HS-5 (cell line): ENCODE measurements around the gene WDFY2.

Experiments
- DNase-seq: peaks from one replicate; pipeline ENCODE4 v3.0.0-alpha.2; 2012; ENCODE audit warnings: low read depth

WDFY2 gene

GRCh38 chr13:51740698-51741097, 156.4 kb downstream of the WDFY2 start:
- DNase-seq = no peak

- no peak for DNase-seq
Measured at GRCh38 chr13:51742031-51742430, 157.8 kb downstream of the WDFY2 start.

- no peak for DNase-seq
Measured at GRCh38 chr13:51742611-51743010, 158.3 kb downstream of the WDFY2 start.

GRCh38 chr13:51745243-51745642, 161.0 kb downstream of the WDFY2 start:
- DNase-seq = no peak

- no peak for DNase-seq
Measured at GRCh38 chr13:51746802-51747201, 162.5 kb downstream of the WDFY2 start.

GRCh38 chr13:51747438-51748434, 163.5 kb downstream of the WDFY2 start:
- no peak for DNase-seq

GRCh38 chr13:51756651-51757050, 172.4 kb downstream of the WDFY2 start:
- DNase-seq = no peak

GRCh38 chr13:51758691-51759090, 174.4 kb downstream of the WDFY2 start:
- DNase-seq = no peak

- no peak for DNase-seq
Measured at GRCh38 chr13:51759240-51759639, 175.0 kb downstream of the WDFY2 start.

GRCh38 chr13:51760592-51760991, 176.3 kb downstream of the WDFY2 start:
- DNase-seq = no peak

- DNase-seq = no peak
Measured at GRCh38 chr13:51761643-51762350, 177.5 kb downstream of the WDFY2 start.

GRCh38 chr13:51763486-51763885, 179.2 kb downstream of the WDFY2 start:
- no peak for DNase-seq

- DNase-seq = no peak
Measured at GRCh38 chr13:51764184-51765141, 180.2 kb downstream of the WDFY2 start.

GRCh38 chr13:51765142-51765515, 180.9 kb downstream of the WDFY2 start:
- no peak for DNase-seq

GRCh38 chr13:51767100-51767499, 182.8 kb downstream of the WDFY2 start:
- DNase-seq = no peak

GRCh38 chr13:51768378-51768921, 184.2 kb downstream of the WDFY2 start:
- no peak for DNase-seq

GRCh38 chr13:51768976-51769375, 184.7 kb downstream of the WDFY2 start:
- DNase-seq = no peak

GRCh38 chr13:51769455-51770127, 185.3 kb downstream of the WDFY2 start:
- no peak for DNase-seq

GRCh38 chr13:51770160-51770559, 185.9 kb downstream of the WDFY2 start:
- DNase-seq = no peak

GRCh38 chr13:51770681-51771417, 186.6 kb downstream of the WDFY2 start:
- DNase-seq = no peak
